GM18873 (cell line): ENCODE measurements around the gene RAD23B.

Experiments used
- ATAC-seq: cut with Tn5 transposase; IDR thresholded peaks from one replicate; pipeline ENCODE4 v1.9.1; 2021; ENCODE audit warnings: mild to moderate bottlenecking, moderate library complexity, moderate number of reproducible peaks; ENCODE audit not compliant: unreplicated experiment, low FRiP score

The RAD23B gene

GRCh38 chr9:107266624-107267368, 16.3 kb upstream of the RAD23B start:
- no peak for ATAC-seq

DNA sequence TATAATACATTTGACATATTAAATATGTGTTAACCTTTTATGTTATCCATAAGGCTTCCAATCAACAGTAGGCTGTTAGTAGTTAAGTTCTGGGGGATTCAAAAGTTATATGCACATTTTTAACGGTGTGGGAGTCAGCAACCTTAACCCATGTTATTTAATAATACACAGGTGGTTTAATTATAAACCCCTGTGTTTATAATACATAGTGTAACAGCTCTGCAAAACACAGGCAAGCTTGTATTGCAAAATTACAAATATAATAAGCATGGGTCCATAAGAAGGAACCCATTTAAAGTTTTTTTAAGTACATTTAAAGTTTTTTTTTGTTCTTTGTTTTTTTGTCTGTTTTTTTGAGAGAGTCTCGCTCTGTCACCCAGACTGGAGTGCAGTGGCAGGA, 14.5 kb upstream of the RAD23B start:
- no peak for ATAC-seq

GRCh38 chr9:107269254-107269653, 13.8 kb upstream of the RAD23B start:
- no peak for ATAC-seq

DNA sequence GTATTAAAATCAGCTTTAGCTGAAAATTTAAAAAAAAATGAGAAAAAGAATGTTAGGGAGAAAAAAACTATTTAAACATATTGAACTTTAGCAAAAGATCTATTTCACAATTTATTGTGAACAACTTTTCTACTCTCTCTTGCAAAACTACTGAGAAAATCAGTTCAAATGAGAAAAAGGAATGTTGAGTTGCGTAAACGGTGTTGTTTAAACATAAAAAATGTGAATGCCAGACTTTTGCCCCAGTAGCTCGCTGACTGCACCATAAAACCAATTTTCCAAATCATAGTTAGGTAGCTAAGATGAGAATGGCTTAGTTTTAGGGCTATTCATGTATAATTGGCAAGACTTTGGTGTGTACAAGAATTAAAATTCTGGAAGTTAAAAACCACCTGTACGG, 13.4 kb upstream of the RAD23B start:
- ATAC-seq = no peak

- no peak for ATAC-seq
These were observed 13.0 kb upstream of the RAD23B start for GRCh38 chr9:107270082-107270481.

DNA sequence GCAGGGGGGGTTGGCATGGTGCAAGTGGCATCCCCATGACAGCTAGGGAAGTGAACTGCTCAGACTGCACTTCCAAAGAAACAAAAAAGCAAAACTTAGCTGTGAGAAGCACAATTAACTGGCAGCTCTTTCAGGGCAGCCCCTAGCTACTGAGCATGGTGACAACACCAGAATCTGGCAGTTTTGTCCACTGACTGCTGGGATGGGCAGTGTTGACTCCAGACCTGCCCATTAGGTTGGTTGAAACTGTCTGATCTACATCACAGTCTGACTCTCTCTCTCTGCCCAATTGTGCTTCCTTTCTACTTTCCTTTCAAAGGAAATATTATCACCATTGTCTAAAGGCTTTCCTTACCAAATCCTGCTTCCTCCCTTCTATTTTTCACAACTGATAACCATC, 12.5 kb upstream of the RAD23B start:
- ATAC-seq = no peak

GRCh38 chr9:107273634-107274033, 9.4 kb upstream of the RAD23B start:
- ATAC-seq = no peak

DNA sequence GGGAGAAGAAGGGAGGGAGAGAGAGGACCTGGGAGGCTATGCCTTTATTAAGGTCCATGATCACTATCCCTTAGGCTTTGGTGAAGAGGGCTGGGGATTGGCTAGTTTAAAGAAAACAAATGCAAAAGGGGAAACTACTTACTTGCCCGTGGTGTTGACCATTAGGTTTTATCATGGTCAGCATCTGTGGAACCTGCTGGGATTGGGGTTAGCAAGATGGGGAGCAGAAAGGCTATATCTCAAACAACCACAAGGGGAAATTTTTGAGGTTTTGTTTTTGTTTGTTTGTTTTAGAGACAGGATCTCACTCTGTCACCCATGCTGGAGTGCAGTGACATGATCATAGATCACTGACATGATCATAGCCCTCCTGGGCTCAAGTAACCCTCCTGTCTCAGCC, 9.0 kb upstream of the RAD23B start:
- ATAC-seq = peak; percentile 84

DNA sequence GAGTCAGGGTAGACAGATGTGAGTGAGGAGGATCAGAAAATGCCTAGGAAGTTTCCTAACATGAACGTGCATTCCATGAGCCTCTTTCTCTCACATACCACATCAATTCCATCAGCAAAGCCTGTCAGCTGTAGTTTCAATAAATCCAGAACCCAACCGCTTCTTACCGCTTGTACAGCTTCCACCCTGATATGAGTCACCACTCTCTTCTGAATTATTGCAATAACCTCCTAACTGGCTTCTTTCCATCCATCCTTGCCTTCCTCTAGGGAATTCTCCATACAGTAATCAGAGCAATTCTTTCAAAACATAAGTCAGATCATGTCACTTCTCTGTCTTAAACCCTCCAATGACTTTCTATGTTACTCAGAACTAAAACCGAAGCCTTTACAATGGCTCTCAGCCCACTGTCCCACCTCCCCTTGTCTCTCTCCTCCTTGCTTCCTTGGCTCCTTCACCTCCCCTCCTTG, 8.1 kb upstream of the RAD23B start:
- ATAC-seq = no peak

DNA sequence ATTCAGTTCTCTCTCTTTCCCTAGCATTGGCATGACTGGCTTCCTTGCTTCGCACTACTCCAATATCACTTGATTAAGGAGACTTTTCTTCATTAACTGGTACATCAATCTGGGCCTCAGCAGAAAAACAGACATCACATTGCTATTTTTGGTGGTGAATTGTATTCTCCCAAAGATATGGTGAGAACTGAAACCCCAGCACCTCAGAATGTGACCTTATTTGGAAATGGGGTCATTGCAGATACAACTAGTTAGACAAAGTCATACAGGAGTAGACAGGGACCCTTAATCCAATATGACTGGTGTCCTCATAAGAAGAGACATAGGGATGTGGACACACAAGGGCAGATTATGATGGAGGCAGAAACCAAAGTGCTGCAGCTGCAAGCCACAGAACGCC, 7.5 kb upstream of the RAD23B start:
- no peak for ATAC-seq

DNA sequence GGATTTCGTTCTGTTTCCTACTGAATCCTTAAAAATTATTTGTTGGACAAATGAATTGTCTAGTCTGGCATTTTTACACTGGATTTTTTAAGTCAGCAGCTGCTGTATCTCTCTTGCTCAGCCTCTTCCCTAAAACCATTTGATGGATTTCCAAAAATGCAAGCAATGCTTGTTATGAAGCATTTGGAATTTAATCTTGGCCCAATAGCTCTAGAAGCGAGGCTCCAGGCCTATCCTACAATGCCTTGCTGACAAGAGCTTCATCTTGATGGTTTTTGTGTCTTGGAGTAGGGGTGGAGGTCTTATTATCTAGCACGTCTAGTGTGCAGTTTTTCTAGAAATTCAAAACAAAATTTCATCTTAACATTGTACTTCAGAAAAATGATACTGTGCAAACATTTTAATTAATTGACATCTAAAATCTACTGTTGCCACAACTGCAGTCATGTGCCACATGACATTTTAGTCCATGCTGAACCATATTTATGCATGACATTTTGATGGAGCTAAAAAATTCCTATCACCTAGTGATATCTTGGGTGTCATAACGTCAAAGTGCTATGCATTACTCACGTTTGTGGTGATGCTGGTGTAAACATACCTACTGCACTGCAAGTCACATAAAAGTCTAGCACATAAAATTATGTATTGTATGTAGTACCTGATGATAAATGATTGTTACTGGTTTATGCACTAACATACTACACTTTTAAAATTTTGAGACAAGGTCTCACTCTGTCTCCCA, 5.9 kb upstream of the RAD23B start:
- ATAC-seq = no peak

- ATAC-seq = no peak
These were observed 5.3 kb upstream of the RAD23B start for GRCh38 chr9:107277801-107278200.

DNA sequence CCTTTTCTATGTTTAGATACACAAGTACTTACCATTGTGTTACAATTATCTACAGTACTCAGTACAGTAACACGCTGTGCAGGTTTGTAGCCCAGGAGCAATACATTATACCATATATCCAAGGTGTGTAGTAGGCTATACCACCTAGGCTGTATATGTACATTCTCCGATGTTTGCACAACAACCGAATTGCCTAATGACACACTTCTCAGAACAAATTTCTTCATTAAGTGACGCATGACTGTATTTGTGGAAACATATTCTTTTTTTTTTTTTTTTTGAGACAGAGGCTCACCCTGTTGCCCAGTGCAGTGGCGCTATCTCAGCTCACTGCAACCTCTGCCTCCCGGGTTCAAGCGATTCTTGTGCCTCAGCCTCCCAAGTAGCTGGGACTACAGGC, 4.0 kb upstream of the RAD23B start:
- no peak for ATAC-seq

DNA sequence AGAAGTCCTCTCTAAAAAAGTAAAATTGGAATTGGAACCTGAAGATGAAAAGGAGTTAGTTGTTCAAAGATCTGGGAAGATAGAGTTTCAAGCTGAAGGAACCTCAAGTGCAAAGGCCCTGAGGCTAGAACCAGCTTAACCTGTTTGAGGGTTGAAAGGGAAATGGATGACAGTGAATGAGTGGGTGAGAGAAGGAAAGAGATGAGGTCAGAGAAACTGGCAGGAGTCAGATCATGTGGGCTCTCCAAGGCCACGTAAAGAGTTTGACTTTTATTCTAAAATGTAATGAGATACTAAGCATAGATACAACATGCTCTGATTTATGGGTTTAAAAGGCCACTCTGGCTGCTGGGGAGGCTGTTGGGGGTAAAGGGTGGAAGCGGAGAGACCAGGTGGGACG, 2.5 kb upstream of the RAD23B start:
- no peak for ATAC-seq

GRCh38 chr9:107281184-107281583, 1.9 kb upstream of the RAD23B start:
- ATAC-seq = no peak

DNA sequence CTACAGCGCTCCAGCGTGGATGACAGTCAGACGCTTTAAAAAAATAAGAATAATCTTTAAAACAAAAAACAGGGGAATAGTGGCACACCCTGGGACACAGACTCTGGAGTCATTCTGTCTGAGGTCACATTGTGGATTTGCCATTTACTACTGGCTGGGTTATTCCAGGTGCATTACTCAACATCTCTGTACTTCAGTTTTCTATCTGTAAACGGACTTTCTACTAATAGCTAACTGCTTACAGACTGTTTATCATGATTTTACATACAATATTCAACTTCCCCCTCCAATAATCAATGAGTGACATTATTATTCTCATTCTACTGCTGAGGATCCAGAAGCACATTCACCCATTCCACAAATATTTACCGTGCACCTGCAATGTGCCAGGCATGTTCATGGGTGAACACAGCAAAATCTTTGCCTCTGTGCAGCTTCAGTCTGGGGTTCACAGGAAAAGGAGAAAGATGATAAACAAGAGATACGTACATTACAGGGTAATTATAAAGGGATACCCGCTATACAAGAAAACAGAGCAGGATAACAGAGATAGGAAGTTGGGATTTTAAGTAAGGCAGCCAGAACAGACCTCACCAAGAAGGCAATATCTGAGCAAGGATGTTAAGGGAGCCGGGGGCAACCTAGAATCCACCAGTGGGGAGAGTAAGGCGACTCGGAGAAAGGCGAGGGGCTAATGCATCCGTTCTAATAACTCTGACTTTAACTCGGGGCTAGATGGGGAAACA, 984 bp upstream of the RAD23B start:
- ATAC-seq = no peak

GRCh38 chr9:107283623-107284616, 841 bp downstream of the RAD23B start:
- ATAC-seq = peak; percentile 40

DNA sequence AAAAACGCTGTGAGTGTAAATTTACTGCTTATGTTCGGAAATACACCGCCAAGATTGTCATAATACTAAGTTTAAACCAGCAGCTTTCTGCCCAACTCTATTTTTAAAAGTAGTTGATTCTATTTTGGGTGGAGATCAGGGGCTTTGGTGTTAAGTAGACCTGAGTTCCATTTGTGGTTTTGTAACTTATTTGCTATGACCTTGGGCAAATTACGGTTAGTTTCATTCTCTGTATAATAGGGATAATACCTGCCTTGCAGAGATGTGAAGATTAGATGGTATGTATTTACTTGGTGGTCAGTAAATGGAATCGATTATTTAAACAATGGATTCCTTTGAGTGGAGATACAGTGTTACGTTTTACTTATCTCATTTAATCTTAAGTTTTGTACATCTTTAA, 1.6 kb downstream of the RAD23B start:
- ATAC-seq = no peak

DNA sequence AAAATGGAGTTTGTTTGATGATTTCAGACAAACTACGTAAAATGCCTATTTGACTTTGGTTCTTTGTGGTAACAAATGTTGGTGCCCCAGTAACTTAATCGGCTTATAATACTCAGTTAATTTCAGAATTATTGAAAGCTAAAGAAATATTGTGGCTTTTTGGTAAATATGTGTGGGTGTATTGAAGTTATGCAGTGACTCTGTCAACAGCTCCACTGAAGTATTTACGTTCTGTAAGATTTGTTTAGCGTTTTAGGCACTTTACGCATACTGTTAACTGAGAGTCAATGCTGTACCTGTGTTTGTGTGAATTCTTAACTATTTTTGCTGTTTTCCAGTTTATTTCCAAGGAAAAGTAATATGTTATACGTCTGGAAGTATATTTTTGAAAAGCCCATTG, 2.2 kb downstream of the RAD23B start:
- ATAC-seq = no peak

DNA sequence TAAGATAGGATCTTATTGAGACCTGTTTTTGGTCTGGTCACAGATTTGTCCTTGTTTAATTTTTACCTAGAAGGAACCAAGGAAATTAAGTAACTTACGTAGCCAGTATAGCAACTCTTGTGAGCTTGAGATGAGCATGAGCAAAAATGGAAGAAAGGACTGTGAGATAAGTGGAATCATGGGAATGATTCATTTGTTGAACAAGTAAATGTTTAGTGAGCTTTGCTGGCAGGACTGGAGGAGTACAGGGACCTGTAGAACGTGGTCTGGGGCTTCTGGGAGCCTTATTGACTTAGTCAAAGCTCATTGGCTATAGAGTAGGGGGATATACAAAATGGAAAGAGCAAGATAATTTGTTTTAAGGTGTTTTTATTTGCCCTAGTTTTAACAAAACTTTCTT, 3.0 kb downstream of the RAD23B start:
- ATAC-seq = no peak
